ENCODE measurements around the gene TBC1D22A.

TBC1D22A gene

DNA sequence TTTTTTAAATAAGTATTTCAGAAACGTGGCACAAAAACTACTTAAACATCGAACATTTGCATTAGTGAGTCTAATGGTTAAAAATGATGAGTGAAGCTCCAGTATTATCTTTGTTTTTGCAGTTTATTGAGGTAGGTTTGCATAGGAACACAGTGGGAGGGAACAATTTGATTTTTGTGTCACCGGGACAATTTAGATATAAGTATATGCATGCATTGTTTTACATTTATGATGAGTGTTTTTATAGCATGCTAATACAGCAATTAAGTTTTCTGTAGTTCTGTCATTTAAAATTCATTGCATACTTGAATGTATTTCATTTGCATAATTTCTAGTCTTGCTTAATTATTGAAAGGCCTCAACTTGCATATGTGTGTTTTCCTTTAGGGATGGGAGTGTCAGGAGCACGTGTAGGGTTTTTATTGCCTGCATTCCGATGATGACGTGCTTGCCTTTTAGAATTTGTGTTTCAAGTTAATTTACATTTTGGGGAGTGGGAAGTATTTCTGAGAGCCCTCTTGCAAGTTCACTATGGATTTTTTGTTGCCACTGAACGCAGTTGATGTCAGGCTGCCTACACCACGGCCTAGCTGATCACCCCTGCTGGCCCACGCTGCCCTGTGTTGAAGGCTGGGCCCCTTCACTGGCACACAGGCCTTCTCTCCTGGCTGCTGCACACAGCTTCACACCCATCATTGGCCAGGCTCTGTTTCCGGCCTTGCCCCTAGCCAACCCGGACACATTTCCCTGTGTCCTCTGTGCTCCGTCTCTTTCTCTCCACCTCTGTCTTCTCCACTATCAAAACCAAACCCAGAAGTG, 120.9 kb downstream of the TBC1D22A start:
- intact Hi-C loops (cut with micrococcal nuclease): no loop called here
- Mint-ChIP-seq H3K4me1 (ENCODE audit: low read depth) (peaks cover 31% of the 10 kb centered on the region), H3K27me3 (no peaks in the 10 kb centered on the region), H3K27ac (no peak overlapping the region), H3K4me3 (no peak overlapping the region), H3K36me3 (ENCODE audit: low read depth) (peaks cover 96% of the 10 kb centered on the region), H3K9me3 (no peaks in the 10 kb centered on the region)

DNA sequence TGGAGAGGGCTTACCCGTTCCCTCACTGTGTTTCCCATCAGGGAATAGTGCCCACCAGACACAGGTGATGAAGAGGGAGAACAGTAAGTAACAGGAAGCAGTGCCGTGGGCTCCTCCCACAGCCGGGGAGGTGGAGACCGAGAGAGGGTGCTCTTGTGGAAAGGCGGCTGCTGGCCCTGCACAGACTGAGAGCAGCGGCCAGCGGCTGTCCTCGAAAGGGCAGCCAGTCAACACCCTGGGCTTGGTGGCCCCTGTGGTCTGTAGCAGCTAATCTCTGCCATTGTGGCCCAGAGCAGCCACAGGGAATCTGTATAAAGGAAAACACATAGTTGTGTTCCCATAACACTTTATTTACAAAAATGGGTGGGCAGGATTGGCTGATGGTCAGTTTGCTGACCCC, 121.9 kb downstream of the TBC1D22A start:
- no peak overlapping the region for H3K4me3 Mint-ChIP-seq
- H3K27me3 Mint-ChIP-seq: no peaks in the 10 kb centered on the region
- H3K4me1 Mint-ChIP-seq (ENCODE audit: low read depth): peaks cover 21% of the 10 kb centered on the region
- no peak overlapping the region for H3K27ac Mint-ChIP-seq
- peaks cover 96% of the 10 kb centered on the region for H3K36me3 Mint-ChIP-seq (ENCODE audit: low read depth)
- H3K9me3 Mint-ChIP-seq: no peaks in the 10 kb centered on the region
- intact Hi-C loops (cut with micrococcal nuclease): no loop called here

DNA sequence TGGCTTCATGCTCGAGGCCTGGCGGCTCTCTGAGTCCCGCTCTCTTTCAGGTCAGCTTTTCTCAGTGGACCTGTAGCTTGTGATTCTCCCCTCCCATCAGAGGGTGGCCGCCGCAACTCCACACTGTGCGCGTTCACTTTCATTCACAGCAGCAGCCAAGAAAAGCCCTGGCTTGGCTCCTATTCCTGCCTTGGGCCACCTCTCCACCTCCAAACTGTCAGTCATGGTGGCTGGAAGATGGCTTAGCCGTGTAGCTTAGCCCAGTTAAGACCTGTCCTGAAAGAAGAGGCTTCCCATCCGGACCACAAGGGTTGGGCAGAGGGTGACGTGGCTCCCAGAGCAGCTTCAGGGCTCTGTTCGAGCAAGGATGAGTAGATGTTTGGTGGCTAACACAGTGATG, 125.5 kb downstream of the TBC1D22A start:
- no peak overlapping the region for H3K4me3 Mint-ChIP-seq
- H3K27me3 Mint-ChIP-seq: no peaks in the 10 kb centered on the region
- no peak overlapping the region for H3K27ac Mint-ChIP-seq
- no peaks in the 10 kb centered on the region for H3K9me3 Mint-ChIP-seq
- intact Hi-C loops (cut with micrococcal nuclease): no loop called here
- H3K4me1 Mint-ChIP-seq (ENCODE audit: low read depth): peaks cover 10% of the 10 kb centered on the region
- H3K36me3 Mint-ChIP-seq (ENCODE audit: low read depth): peaks cover 96% of the 10 kb centered on the region

DNA sequence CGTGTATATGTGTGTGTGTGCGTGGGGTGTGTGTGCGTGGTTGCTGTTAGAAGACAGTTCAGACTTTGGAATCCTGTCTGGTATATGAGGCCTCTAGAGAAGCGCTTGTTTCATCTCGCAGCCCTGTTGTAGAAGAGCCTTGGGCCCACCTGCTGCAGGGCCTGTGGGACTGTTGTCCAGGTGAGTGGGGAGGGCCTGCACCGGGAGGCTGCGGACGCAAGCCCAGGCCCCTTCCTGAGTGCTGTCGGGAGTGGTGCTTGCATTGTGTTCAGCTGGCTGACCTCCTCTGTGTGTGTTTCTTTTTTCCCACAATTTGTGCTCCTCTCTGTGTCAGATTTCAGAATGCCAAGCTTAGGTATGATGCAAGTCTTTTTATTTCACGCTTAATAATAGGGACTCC, 128.4 kb downstream of the TBC1D22A start:
- H3K4me3 Mint-ChIP-seq: no peak overlapping the region
- no peaks in the 10 kb centered on the region for H3K27me3 Mint-ChIP-seq
- no peaks in the 10 kb centered on the region for H3K9me3 Mint-ChIP-seq
- no peak overlapping the region for H3K27ac Mint-ChIP-seq
- H3K36me3 Mint-ChIP-seq (ENCODE audit: low read depth): peaks cover 96% of the 10 kb centered on the region
- intact Hi-C loops (cut with micrococcal nuclease): no loop called here
- H3K4me1 Mint-ChIP-seq (ENCODE audit: low read depth): peaks cover 15% of the 10 kb centered on the region

DNA sequence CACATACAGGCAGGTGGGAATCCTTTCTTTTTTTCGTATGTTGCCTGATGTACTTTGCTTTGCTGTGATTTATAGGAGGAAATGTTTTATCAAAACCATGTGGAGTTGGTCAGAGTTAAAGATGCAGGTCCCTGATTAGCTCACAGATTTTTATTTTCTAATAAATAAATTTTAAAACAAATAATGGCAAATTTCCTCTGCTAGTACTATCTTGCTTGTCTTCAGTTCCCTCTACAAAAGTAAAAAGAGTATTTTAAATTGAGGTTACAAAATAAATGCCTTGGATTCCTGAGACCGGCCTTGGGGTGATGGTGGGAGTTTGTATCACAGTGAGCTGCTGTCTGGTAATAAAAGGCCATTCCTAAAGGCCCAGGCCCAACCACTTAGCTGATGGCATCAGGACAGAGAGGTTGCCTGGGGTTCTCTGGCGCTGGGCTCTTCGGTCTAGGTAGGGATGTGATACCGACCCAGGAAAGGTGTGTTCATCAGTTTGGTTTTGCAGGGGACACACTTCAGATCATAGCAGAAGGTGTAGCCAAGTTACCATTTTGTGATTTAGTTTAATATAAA, 129.0 kb downstream of the TBC1D22A start:
- Mint-ChIP-seq H3K36me3 (ENCODE audit: low read depth) (peaks cover 96% of the 10 kb centered on the region), H3K27ac (no peak overlapping the region), H3K9me3 (no peaks in the 10 kb centered on the region), H3K4me1 (ENCODE audit: low read depth) (peaks cover 21% of the 10 kb centered on the region), H3K27me3 (no peaks in the 10 kb centered on the region), H3K4me3 (no peak overlapping the region)
- intact Hi-C loops (cut with micrococcal nuclease): no loop called here

DNA sequence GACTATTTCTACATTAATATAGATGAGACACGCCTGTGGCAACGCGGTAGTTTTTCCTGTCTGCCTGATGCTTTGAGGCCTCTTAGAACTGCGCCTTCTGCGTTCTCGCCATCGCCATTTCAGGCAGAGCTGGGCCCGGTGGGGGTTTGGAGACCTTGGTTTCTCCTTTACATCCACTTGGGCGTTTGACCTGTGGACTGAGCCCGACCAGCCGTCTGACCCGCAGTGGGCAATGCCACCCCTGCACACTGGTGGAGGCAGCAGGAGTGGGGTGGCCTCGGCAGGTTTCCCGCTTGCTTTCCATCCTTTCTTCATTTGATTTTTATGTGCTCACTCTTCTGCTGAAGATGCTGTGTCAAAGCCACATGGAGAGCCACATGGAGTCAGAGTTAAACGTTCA, 130.4 kb downstream of the TBC1D22A start:
- Mint-ChIP-seq H3K27ac (no peak overlapping the region), H3K36me3 (ENCODE audit: low read depth) (peaks cover 93% of the 10 kb centered on the region), H3K4me1 (ENCODE audit: low read depth) (peaks cover 26% of the 10 kb centered on the region), H3K27me3 (no peaks in the 10 kb centered on the region), H3K4me3 (no peak overlapping the region), H3K9me3 (no peaks in the 10 kb centered on the region)
- intact Hi-C loops (cut with micrococcal nuclease): no loop called here

DNA sequence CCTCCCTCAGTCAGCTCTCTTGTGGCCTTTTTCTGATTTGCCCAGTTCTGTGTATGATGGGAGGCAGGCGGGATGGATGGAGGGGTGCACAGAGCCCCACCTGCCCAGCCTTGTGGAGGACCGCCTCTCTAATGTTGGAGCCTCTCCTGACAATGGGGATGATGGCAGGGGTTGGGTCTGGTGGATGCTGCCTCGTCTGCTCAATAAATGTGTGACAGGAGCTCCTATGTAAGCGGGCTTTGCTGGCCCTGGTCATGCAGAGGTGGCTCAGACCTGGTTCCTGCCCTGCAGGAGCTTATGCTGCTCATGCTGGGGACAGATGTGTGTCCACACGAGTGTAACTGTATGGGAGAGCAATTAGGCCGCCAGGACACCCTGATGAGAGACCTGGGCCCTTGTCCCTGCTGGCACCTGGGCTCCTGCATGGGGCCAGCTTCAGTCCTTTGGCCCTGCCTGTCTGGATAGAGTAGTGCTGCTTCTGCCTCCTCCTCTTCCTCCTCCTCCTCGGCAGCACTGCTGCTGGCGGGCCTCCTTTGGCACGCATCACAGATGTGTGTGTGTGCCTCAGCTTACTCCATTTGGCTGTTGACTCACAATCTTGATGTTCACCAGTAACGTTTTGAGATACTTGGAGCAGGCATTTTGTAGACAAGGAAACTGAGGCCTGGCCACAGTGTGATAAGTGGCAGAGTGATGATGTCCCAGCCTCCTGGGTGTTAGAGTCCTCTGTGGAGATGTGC, 131.0 kb downstream of the TBC1D22A start:
- H3K27me3 Mint-ChIP-seq: no peaks in the 10 kb centered on the region
- intact Hi-C loops (cut with micrococcal nuclease): no loop called here
- no peak overlapping the region for H3K27ac Mint-ChIP-seq
- H3K9me3 Mint-ChIP-seq: no peaks in the 10 kb centered on the region
- H3K4me1 Mint-ChIP-seq (ENCODE audit: low read depth): peaks cover 26% of the 10 kb centered on the region
- H3K4me3 Mint-ChIP-seq: no peak overlapping the region
- H3K36me3 Mint-ChIP-seq (ENCODE audit: low read depth): peaks cover 93% of the 10 kb centered on the region

DNA sequence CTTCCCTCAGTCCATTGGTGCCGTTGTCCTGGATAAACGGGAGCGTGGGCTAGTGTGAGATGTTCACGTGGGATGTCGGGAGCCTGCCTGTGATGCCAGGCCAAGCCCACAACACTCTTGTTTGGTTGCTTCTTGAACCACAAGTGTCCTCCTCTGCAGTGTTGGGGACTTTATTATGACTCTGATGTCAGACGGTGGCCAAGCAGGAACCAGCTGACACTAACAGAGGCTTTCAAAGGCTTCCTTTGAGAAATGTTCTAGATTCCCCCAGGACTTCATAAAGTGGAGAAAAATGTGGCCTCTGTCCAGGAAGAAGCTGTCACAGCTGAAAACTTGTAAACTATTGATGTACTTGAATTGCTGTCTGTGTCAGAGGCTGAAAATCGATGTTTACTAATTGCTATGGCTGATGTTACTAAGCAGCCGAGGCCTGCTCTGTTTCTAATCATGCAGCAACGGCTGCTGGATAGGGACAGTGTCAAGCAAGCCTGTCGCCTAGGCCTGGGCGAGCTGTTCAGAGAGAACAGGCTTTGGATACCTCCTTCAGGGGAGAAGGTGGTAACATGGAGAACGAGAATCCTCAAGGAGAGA, 131.7 kb downstream of the TBC1D22A start:
- Mint-ChIP-seq H3K27ac (no peak overlapping the region), H3K27me3 (no peaks in the 10 kb centered on the region), H3K4me3 (no peak overlapping the region), H3K4me1 (ENCODE audit: low read depth) (peaks cover 26% of the 10 kb centered on the region), H3K9me3 (no peaks in the 10 kb centered on the region), H3K36me3 (ENCODE audit: low read depth) (peaks cover 93% of the 10 kb centered on the region)
- intact Hi-C loops (cut with micrococcal nuclease): no loop called here

DNA sequence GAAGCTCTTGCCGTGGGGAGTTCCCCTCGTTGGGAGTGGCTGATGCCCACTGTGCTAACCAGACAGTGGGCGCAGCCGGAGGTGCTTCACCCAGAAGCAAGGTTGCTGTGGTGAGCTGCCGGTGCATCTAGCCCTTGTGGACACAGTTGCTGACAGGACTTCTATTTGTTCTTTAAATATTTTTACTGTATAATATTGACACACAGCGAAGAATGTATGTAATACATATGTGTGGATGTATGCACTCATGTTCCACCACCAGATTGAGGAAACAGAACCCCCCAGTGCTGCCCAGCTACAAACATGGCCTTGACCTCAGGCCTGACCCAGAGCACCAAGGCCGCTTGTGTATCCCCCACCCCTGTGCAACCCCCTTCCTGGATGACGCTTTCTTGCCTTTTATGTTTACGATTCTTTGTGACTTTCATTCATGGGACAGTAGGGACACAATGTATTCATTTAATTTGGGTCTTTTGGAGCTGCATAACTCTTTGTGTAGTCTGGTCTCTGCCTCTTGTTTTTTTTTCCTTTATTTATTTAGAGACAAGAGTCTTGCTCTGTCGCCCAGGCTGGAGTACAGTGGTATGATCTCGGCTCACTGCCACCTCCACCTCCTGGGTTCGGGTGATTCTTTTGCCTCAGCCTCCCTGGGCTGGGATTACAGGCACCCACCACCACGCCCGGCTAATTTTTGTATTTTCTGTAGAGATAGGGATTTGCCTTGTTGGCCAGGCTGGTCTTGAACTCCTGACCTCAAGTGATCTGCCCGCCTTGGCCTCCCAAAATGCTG, 132.6 kb downstream of the TBC1D22A start:
- Mint-ChIP-seq H3K9me3 (no peaks in the 10 kb centered on the region), H3K4me3 (no peak overlapping the region), H3K4me1 (ENCODE audit: low read depth) (peaks cover 26% of the 10 kb centered on the region), H3K27me3 (no peaks in the 10 kb centered on the region), H3K27ac (no peak overlapping the region), H3K36me3 (ENCODE audit: low read depth) (peaks cover 93% of the 10 kb centered on the region)
- intact Hi-C loops (cut with micrococcal nuclease): no loop called here

DNA sequence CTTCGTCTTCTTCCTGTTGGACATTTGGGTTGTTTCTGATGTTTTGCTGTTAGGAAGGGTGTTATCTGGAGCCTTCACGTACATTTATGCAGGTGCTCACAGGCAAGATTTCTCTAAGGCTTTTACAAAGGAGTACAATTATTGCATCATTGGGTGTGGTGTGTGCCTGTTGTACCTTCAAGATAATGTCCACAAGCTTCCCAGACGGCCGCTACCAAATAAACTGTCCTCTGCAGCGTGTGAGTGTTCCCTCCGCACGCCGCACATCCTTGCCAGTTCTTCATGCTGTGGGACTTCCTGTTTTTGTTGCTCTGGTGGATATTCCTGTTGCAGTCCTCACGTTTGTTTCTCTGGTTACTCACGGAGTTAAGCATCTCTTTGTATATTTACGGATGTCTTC, 133.3 kb downstream of the TBC1D22A start:
- H3K4me1 Mint-ChIP-seq (ENCODE audit: low read depth): peaks cover 26% of the 10 kb centered on the region
- no peaks in the 10 kb centered on the region for H3K9me3 Mint-ChIP-seq
- H3K27me3 Mint-ChIP-seq: no peaks in the 10 kb centered on the region
- no peak overlapping the region for H3K4me3 Mint-ChIP-seq
- H3K27ac Mint-ChIP-seq: peak overlapping the region; percentile 3
- H3K36me3 Mint-ChIP-seq (ENCODE audit: low read depth): peaks cover 96% of the 10 kb centered on the region
- intact Hi-C loops (cut with micrococcal nuclease): no loop called here

DNA sequence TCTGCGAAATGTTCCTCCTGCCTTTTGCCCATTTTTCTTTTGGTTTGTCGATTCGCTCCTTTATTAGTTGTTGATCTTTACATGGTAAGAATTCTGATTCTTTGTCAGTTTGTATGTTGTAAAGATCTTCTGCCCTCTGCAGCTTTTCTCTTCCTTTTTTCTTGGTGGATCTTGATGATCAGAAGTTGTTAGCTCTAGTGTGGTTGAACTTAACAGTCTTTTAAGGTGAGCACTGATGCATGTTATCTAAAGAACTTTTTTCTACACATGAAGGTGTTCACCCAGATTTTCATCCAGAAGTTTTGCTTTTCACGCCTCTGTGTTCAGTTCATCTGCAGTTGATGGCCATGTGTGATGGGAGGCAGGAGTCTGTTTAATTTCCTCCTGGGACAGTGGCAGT, 133.7 kb downstream of the TBC1D22A start:
- peak overlapping the region; percentile 3 for H3K27ac Mint-ChIP-seq
- intact Hi-C loops (cut with micrococcal nuclease): no loop called here

DNA sequence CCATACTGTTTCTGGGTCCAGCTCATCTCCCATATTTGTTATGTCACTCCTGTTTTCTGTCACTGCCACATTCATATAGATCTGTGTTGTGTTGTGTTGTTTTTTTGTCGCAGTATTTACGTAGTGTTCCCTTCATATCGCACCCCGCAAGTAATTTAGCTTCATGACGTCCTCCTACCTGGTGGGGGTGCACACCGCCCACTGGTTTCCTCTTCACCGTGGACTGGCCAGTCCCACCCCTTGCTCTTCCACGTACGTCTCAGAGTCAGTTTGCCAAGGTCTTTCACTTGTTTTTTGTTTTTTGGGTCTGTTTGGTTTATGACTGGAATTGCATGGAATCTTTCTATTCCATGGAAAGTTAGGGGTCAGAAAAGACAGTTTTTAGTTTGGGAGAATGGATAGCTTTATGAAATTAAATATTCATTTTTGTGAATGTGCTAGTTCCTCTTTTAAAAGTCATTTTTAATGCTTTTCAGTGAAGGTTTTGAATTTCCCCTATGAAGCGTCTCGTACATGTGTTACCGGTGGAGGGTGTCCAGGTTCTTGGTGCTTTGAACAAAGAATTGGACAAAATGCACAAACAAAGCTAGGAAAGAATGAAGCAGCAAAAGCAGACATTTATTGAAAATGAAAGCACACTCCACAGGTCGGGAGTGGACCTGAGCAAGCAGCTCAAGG, 134.3 kb downstream of the TBC1D22A start:
- intact Hi-C loops (cut with micrococcal nuclease): no loop called here
- Mint-ChIP-seq H3K9me3 (no peaks in the 10 kb centered on the region), H3K36me3 (ENCODE audit: low read depth) (peaks cover 96% of the 10 kb centered on the region), H3K4me1 (ENCODE audit: low read depth) (peaks cover 26% of the 10 kb centered on the region), H3K27me3 (no peaks in the 10 kb centered on the region), H3K27ac (peak overlapping the region; percentile 3), H3K4me3 (no peak overlapping the region)

More for the DNA sequence above, 133.7 kb downstream of the TBC1D22A start:
- H3K4me1 Mint-ChIP-seq (ENCODE audit: low read depth): peaks cover 26% of the 10 kb centered on the region
- H3K9me3 Mint-ChIP-seq: no peaks in the 10 kb centered on the region
- H3K4me3 Mint-ChIP-seq: no peak overlapping the region
- H3K27me3 Mint-ChIP-seq: no peaks in the 10 kb centered on the region
- peaks cover 96% of the 10 kb centered on the region for H3K36me3 Mint-ChIP-seq (ENCODE audit: low read depth)

DNA sequence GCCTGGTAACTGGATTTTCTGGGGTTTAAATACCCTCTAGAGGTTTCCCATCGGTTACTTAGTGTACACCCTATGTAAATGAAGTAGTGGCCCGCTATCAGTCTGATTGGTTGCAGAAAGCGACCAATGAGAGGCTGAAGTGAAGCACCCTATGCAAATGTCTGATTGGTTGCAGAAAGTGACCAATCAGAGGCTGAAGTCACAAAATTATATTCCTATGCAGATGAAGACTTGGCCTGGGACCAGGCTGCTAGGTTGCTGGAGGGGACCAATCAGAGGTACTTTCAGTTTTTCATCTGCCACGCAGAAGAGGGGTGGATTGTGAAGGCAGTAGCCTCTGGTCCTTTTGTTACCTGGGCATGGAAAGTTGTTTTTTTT, 134.8 kb downstream of the TBC1D22A start:
- Mint-ChIP-seq H3K9me3 (no peaks in the 10 kb centered on the region), H3K4me1 (ENCODE audit: low read depth) (peaks cover 26% of the 10 kb centered on the region), H3K27ac (no peak overlapping the region), H3K27me3 (no peaks in the 10 kb centered on the region), H3K36me3 (ENCODE audit: low read depth) (peaks cover 96% of the 10 kb centered on the region), H3K4me3 (no peak overlapping the region)
- intact Hi-C loops (cut with micrococcal nuclease): no loop called here
